HEK293 (cell line): ENCODE results near the gene PLCG2.

Source experiments
- GLI4 ChIP-seq: fragments of 450-650 bp; formaldehyde crosslinking; IDR thresholded peaks from 2 replicates; pipeline ENCODE4 v1.5.1; 2016; ENCODE audit warnings: missing biosample characterization, missing genetic modification characterization
- MYNN ChIP-seq: fragments of 450-650 bp; formaldehyde crosslinking; IDR thresholded peaks from 2 replicates; pipeline ENCODE4 v1.5.1; 2016; ENCODE audit warnings: missing biosample characterization, missing genetic modification characterization, borderline replicate concordance
- YY1 ChIP-seq: fragments of 450-650 bp; formaldehyde crosslinking; IDR thresholded peaks from 2 replicates; pipeline ENCODE4 v1.5.1; 2018; ENCODE audit warnings: missing biosample characterization, missing genetic modification characterization
- ZBTB6 ChIP-seq: fragments of 450-650 bp; formaldehyde crosslinking; IDR thresholded peaks from 2 replicates; pipeline ENCODE4 v1.5.1; 2017; ENCODE audit warnings: missing biosample characterization, missing genetic modification characterization
- ZFHX2 ChIP-seq: fragments of 450-650 bp; formaldehyde crosslinking; conservative IDR thresholded peaks from 2 replicates; pipeline ENCODE4 v1.5.1; 2016; ENCODE audit warnings: missing biosample characterization, missing genetic modification characterization
- ZNF121 ChIP-seq: fragments of 450-650 bp; formaldehyde crosslinking; IDR thresholded peaks from 2 replicates; pipeline ENCODE4 v1.5.1; 2016; ENCODE audit warnings: missing biosample characterization, missing genetic modification characterization
- ZNF335 ChIP-seq: fragments of 450-650 bp; formaldehyde crosslinking; conservative IDR thresholded peaks from 2 replicates; pipeline ENCODE4 v1.5.1; 2016; ENCODE audit warnings: missing biosample characterization, missing genetic modification characterization
- ZNF639 ChIP-seq: fragments of 450-650 bp; formaldehyde crosslinking; IDR thresholded peaks from 2 replicates; pipeline ENCODE4 v1.5.1; 2016; ENCODE audit warnings: missing biosample characterization, missing genetic modification characterization
- ZSCAN30 ChIP-seq: fragments of 450-650 bp; IDR thresholded peaks from 2 replicates; pipeline ENCODE4 v1.5.1; 2018; ENCODE audit warnings: missing biosample characterization, mild to moderate bottlenecking, missing genetic modification characterization, moderate library complexity
- TF ChIP-seq, protein P1 (sequence below): fragments of 450-650 bp; formaldehyde crosslinking; IDR thresholded peaks from 2 replicates; pipeline ENCODE4 v1.5.1; 2016; ENCODE audit warnings: missing biosample characterization, missing genetic modification characterization, low read depth
- TF ChIP-seq, protein P2 (sequence below): fragments of 450-650 bp; formaldehyde crosslinking; IDR thresholded peaks from 2 replicates; pipeline ENCODE4 v1.5.1; 2016; ENCODE audit warnings: missing biosample characterization, missing genetic modification characterization
- TF ChIP-seq, protein P3 (sequence below): fragments of 450-650 bp; formaldehyde crosslinking; IDR thresholded peaks from 2 replicates; pipeline ENCODE4; 2016; ENCODE audit warnings: missing biosample characterization, missing genetic modification characterization

DNA sequence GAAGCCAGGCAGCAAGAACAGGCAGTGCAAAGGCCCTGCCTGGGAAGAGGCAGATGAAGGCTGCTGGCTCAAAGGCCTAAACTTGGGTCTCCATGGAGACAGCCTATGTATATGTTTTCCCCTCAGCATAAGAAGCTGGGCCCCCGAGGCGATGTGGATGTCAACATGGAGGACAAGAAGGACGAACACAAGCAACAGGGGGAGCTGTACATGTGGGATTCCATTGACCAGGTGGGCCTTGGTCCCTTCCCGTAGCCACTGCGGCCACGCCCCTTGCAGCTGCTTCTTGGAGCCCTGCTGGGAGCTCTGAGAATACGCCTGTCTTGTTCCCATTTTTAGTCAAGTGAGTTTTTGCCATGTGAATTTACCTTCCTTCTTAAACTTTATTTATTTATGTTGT is 126.2 kb downstream of the PLCG2 start:
- TF ChIP-seq, protein P1, sequence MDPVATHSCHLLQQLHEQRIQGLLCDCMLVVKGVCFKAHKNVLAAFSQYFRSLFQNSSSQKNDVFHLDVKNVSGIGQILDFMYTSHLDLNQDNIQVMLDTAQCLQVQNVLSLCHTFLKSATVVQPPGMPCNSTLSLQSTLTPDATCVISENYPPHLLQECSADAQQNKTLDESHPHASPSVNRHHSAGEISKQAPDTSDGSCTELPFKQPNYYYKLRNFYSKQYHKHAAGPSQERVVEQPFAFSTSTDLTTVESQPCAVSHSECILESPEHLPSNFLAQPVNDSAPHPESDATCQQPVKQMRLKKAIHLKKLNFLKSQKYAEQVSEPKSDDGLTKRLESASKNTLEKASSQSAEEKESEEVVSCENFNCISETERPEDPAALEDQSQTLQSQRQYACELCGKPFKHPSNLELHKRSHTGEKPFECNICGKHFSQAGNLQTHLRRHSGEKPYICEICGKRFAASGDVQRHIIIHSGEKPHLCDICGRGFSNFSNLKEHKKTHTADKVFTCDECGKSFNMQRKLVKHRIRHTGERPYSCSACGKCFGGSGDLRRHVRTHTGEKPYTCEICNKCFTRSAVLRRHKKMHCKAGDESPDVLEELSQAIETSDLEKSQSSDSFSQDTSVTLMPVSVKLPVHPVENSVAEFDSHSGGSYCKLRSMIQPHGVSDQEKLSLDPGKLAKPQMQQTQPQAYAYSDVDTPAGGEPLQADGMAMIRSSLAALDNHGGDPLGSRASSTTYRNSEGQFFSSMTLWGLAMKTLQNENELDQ = no peak
- TF ChIP-seq GLI4 (tag by site-specific recombination) = no peak
- TF ChIP-seq, protein P2, sequence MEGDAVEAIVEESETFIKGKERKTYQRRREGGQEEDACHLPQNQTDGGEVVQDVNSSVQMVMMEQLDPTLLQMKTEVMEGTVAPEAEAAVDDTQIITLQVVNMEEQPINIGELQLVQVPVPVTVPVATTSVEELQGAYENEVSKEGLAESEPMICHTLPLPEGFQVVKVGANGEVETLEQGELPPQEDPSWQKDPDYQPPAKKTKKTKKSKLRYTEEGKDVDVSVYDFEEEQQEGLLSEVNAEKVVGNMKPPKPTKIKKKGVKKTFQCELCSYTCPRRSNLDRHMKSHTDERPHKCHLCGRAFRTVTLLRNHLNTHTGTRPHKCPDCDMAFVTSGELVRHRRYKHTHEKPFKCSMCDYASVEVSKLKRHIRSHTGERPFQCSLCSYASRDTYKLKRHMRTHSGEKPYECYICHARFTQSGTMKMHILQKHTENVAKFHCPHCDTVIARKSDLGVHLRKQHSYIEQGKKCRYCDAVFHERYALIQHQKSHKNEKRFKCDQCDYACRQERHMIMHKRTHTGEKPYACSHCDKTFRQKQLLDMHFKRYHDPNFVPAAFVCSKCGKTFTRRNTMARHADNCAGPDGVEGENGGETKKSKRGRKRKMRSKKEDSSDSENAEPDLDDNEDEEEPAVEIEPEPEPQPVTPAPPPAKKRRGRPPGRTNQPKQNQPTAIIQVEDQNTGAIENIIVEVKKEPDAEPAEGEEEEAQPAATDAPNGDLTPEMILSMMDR = no peak
- no peak for TF ChIP-seq ZNF639
- no peak for TF ChIP-seq ZNF335 (tag by site-specific recombination)
- no peak for TF ChIP-seq ZNF121
- TF ChIP-seq ZBTB6 (tag by site-specific recombination) = no peak
- no peak for TF ChIP-seq ZFHX2 (tag by site-specific recombination)
- no peak for TF ChIP-seq ZSCAN30
- no peak for TF ChIP-seq MYNN (tag by site-specific recombination)
- TF ChIP-seq YY1 (tag by site-specific recombination) = no peak
- TF ChIP-seq, protein P3, sequence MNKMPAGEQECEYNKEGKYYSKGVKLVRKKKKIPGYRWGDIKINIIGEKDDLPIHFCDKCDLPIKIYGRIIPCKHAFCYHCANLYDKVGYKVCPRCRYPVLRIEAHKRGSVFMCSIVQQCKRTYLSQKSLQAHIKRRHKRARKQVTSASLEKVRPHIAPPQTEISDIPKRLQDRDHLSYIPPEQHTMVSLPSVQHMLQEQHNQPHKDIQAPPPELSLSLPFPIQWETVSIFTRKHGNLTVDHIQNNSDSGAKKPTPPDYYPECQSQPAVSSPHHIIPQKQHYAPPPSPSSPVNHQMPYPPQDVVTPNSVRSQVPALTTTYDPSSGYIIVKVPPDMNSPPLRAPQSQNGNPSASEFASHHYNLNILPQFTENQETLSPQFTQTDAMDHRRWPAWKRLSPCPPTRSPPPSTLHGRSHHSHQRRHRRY (tag by site-specific recombination) = no peak
